HepG2 (cell line): ENCODE measurements around the gene ERCC6L2. TPM values are rescaled to one million over a fixed set of nuclear protein-coding genes. Genes with fewer than 3 reads are reported as not detected.

Experiments
- ATAC-seq: fragments of 200-7000 bp; cut with Tn5 transposase; 3 replicates; pipeline ENCODE4 v1.9.1; 2020; ENCODE audit warnings: mild to moderate bottlenecking, moderate library complexity
- BruUV-seq: library from RNA; stranded (reverse); fragments of 400-500 nt; replicated peaks from 2 replicates; lab custom pipeline; 2021; lab: Mats Ljungman, UMichigan
- CTCF ChIA-PET: fragments of 300-600 bp; formaldehyde crosslinking; extraction: SDS; loops from one replicate; lab custom pipeline; 2021; ENCODE audit warnings: low total read pairs, inconsistent platforms, low intra/inter-chr PET ratio; lab: Yijun Ruan, JAX
- POLR2A ChIA-PET: fragments of 350-600 bp; sonication (Branson Sonifier 250); formaldehyde crosslinking; loops from one replicate; lab custom pipeline; 2020; ENCODE audit warnings: antibody characterized with exemption, inconsistent platforms; lab: Yijun Ruan, JAX
- DNase-seq: peaks from one replicate; pipeline ENCODE4 v3.0.0-alpha.2; 2015; ENCODE audit warnings: low spot score
- FAIRE-seq: peaks from 3 replicates; lab custom pipeline; 2011; peaks lifted over from hg19 to GRCh38; lab: Jason Lieb, UNC
- H2AFZ ChIP-seq: one replicate; pipeline ENCODE4 v1.6.1; 2011; ENCODE audit warnings: low read length, inconsistent platforms
- H3K27ac ChIP-seq: fragments of 300-600 bp; 3 replicates; pipeline ENCODE4 v1.8.0; 2011; ENCODE audit warnings: mixed run types, mild to moderate bottlenecking, mixed read lengths, low read length, inconsistent platforms; ENCODE audit not compliant: insufficient read depth; ENCODE audit errors: extremely low read length
- H3K27me3 ChIP-seq, 2 experiments: fragments of 200-600 bp in 1 of 2; 2 replicates in 1 of 2; 3 replicates in 1 of 2; pipeline versions ENCODE4 v1.6.0 to v1.8.0; 2011; ENCODE audit warnings: low read length in 2 of 2, mild to moderate bottlenecking in 2 of 2, moderate library complexity in 2 of 2, inconsistent platforms in 1 of 2; ENCODE audit not compliant: insufficient read depth in 2 of 2, control insufficient read depth in 1 of 2
- H3K36me3 ChIP-seq, 2 experiments: fragments of 200-600 bp in 1 of 2; replicated peaks in 1 of 2; 2 replicates in 1 of 2; 3 replicates in 1 of 2; pipeline versions ENCODE4 v1.5.1 to v1.8.0; 2011; ENCODE audit warnings: low read length in 2 of 2, inconsistent platforms in 1 of 2; ENCODE audit not compliant: insufficient read depth in 2 of 2, control insufficient read depth in 1 of 2
- H3K4me1 ChIP-seq: 2 replicates; pipeline ENCODE4 v1.5.1; 2012; ENCODE audit warnings: low read length, inconsistent platforms; ENCODE audit not compliant: insufficient read depth
- H3K4me2 ChIP-seq: 2 replicates; pipeline ENCODE4 v1.6.0; 2011; ENCODE audit warnings: low read depth, low read length, inconsistent platforms
- H3K4me3 ChIP-seq, 3 experiments: fragments of 200-600 bp in 1 of 3; sonication (generic), shearing (Covaris generic) in 1 of 3; replicated peaks in 1 of 3; 2 replicates each; pipeline ENCODE4 v1.5.1; 2011 to 2016; ENCODE audit warnings: low read length in 3 of 3, inconsistent platforms in 2 of 3, low read depth in 2 of 3, mild to moderate bottlenecking in 2 of 3, control low read depth in 1 of 3, mixed read lengths in 1 of 3; ENCODE audit not compliant: insufficient read depth in 1 of 3
- H3K79me2 ChIP-seq: one replicate; pipeline ENCODE4 v1.6.1; 2011; ENCODE audit warnings: low read length, inconsistent platforms; ENCODE audit not compliant: insufficient read depth
- H3K9ac ChIP-seq: 2 replicates; pipeline ENCODE4 v1.6.0; 2011; ENCODE audit warnings: mild to moderate bottlenecking, low read depth, low read length, inconsistent platforms; ENCODE audit not compliant: insufficient read depth
- H3K9me3 ChIP-seq: 2 replicates; pipeline ENCODE4 v1.5.1; 2012; ENCODE audit warnings: mild to moderate bottlenecking, low read length
- H4K20me1 ChIP-seq: 2 replicates; pipeline ENCODE4 v1.6.0; 2011; ENCODE audit warnings: inconsistent platforms, mild to moderate bottlenecking, low read length, moderate library complexity; ENCODE audit not compliant: insufficient read depth
- DRAP1 ChIP-seq: IDR thresholded peaks from 2 replicates; pipeline ENCODE4 v1.6.1; 2016; ENCODE audit warnings: missing genetic modification reagents, missing compliant biosample characterization
- FOSL2 ChIP-seq: sonication (generic); formaldehyde crosslinking; IDR thresholded peaks from 2 replicates; pipeline ENCODE4 v1.4.0; 2020; ENCODE audit warnings: missing genetic modification reagents
- KAT7 ChIP-seq: IDR thresholded peaks from 2 replicates; pipeline ENCODE4 v1.6.1; 2018; ENCODE audit warnings: borderline replicate concordance, missing compliant biosample characterization
- MTF1 ChIP-seq: sonication (generic); formaldehyde crosslinking; IDR thresholded peaks from 2 replicates; pipeline ENCODE4 v1.5.0; 2020; ENCODE audit warnings: missing genetic modification reagents
- POLR2A ChIP-seq, 2 experiments: IDR thresholded peaks; 2 replicates each; pipeline ENCODE4 v1.6.1; 2011; ENCODE audit warnings: low read depth in 2 of 2, low read length in 2 of 2, mild to moderate bottlenecking in 1 of 2, moderate library complexity in 1 of 2; ENCODE audit not compliant: insufficient read depth in 1 of 2
- RFX1 ChIP-seq: fragments of 450-650 bp; IDR thresholded peaks from 2 replicates; pipeline ENCODE4 v1.6.1; 2017
- SCMH1 ChIP-seq: sonication (generic); formaldehyde crosslinking; IDR thresholded peaks from 2 replicates; pipeline ENCODE4 v1.9.0; 2021; ENCODE audit warnings: missing genetic modification reagents, mild to moderate bottlenecking, borderline replicate concordance
- SIN3A ChIP-seq: IDR thresholded peaks from 2 replicates; pipeline ENCODE4 v1.6.1; 2011; ENCODE audit warnings: low read depth, mild to moderate bottlenecking, control low read depth, low read length, borderline replicate concordance
- SRSF4 ChIP-seq: fragments of 200-400 bp; formaldehyde crosslinking; IDR thresholded peaks from one replicate; pipeline ENCODE4 v1.6.1; 2018; ENCODE audit warnings: mild to moderate bottlenecking, low read depth, low read length, moderate library complexity; ENCODE audit not compliant: poor library complexity, severe bottlenecking
- TSC22D2 ChIP-seq: sonication (generic); formaldehyde crosslinking; IDR thresholded peaks from 2 replicates; pipeline ENCODE4 v1.5.1; 2020; ENCODE audit warnings: missing genetic modification reagents, mild to moderate bottlenecking, borderline replicate concordance
- ZBTB14 ChIP-seq: sonication (generic); formaldehyde crosslinking; IDR thresholded peaks from 2 replicates; pipeline ENCODE4 v1.4.0; 2020; ENCODE audit warnings: missing genetic modification reagents
- ZNF414 ChIP-seq: sonication (generic); formaldehyde crosslinking; IDR thresholded peaks from 2 replicates; pipeline ENCODE4 v1.5.0; 2020; ENCODE audit warnings: missing genetic modification reagents
- ZNF549 ChIP-seq: sonication (generic); formaldehyde crosslinking; IDR thresholded peaks from 2 replicates; pipeline ENCODE4 v1.5.0; 2020; ENCODE audit warnings: missing genetic modification reagents
- ZXDC ChIP-seq: sonication (generic); formaldehyde crosslinking; IDR thresholded peaks from 2 replicates; pipeline ENCODE4 v1.5.0; 2020; ENCODE audit warnings: mild to moderate bottlenecking, missing genetic modification reagents
- WGBS: methylation state at CpG from one replicate; pipeline ENCODE4 v1.1.6; 2017; ENCODE audit warnings: low lambda C conversion rate; 5-methylcytosine and 5-hydroxymethylcytosine counted together
- in situ Hi-C: cut with HindIII; loops from 2 replicates; pipeline ENCODE4 v1.10.0; 2017; ENCODE audit warnings: low pct_unique_long_range_greater_than_20kb; ENCODE audit not compliant: extremely low pct_ligation_motif_present
- intact Hi-C: fragments of 100-400 bp; cut with micrococcal nuclease; formaldehyde crosslinking; loops from one replicate; pipeline ENCODE4 v1.10.0; 2022; ENCODE audit not compliant: unreplicated experiment
- polyA plus RNA-seq, 8 experiments: library from polyadenylated mRNA; depleted of rRNA in 3 of 8; stranded (reverse) in 7 of 8; unstranded in 1 of 8; fragments of >200 nt; fragmentation: Illumina TruSeq in 4 of 8; extraction: Trizol in 4 of 8; gene quantifications; 2 replicates each; pipeline versions ENCODE4 v1.2.1 to v1.2.3, GENCODE V29; 2011 to 2016; ENCODE audit warnings: low read depth in 4 of 8, missing spikeins in 1 of 8, mixed read lengths in 1 of 8; ENCODE audit not compliant: insufficient read depth in 1 of 8
- total RNA-seq, 5 experiments: library from RNA; depleted of rRNA; stranded (reverse); fragments of >200 nt; fragmentation: Illumina TruSeq; extraction: Trizol; gene quantifications; 2 replicates each; pipeline ENCODE4 v1.2.3, GENCODE V29; 2016; ENCODE audit warnings: low read depth in 1 of 5

Gene ERCC6L2
- total and polyA plus RNA-seq, 2 of the 13 experiments (the other 11 are each of a cell fraction or from before 2014, with no cell fraction given), result 13.4 to 45.9 TPM

GRCh38 chr9:95936579-95937075 is 61.1 kb downstream of the ERCC6L2 start:
- FAIRE-seq, result no peak
- Histone ChIP-seq H3K9me3 (no peaks in the 10 kb centered on the region), H3K27me3 (no peaks in the 10 kb centered on the region), H3K4me3 (no peak overlapping the region), H4K20me1 (no peaks in the 10 kb centered on the region), H3K9ac (no peak overlapping the region), H3K27ac (no peak overlapping the region), H2AFZ (no peak overlapping the region), H3K4me2 (no peak overlapping the region), H3K4me1 (no peaks in the 10 kb centered on the region), H3K79me2 (peaks cover 4% of the 10 kb centered on the region), H3K36me3 (peaks cover 6 to 44% of the 10 kb centered on the region in 2 experiments)
- no TSS peak for BruUV-seq
- in situ Hi-C loops (no loop called here), intact Hi-C loops (no loop called here)
- no peak for ATAC-seq
- no peak for DNase-seq
- POLR2A ChIA-PET, result no interaction called here
- CTCF ChIA-PET, result no interaction called here
- TF ChIP-seq TSC22D2 (no peak), RFX1 (no peak), ZNF414 (no peak), KAT7 (CRISPR knock-in tag) (no peak), SCMH1 (CRISPR knock-in tag) (no peak), ZBTB14 (CRISPR knock-in tag) (no peak), FOSL2 (no peak), POLR2A (IDR thresholded peaks at IDR 0.05; ENCODE audit: insufficient read depth in 1 of 2, low read depth in 2 of 2, low read length in 2 of 2) (no peak), MTF1 (CRISPR knock-in tag) (no peak), DRAP1 (no peak), SIN3A (no peak), ZXDC (CRISPR knock-in tag) (no peak), ZNF549 (CRISPR knock-in tag) (no peak), SRSF4 (no peak)
- 85% methylated on average over 3 of the region's 3 CpGs for WGBS
